Prostate gland (tissue), 2 donors: Measurements from ENCODE around the gene COPB1.

Experiments used
- POLR2A ChIP-seq: fragments of 450-650 bp; IDR thresholded peaks from one replicate; pipeline ENCODE4 v1.6.1; 2016; ENCODE audit warnings: antibody characterized with exemption, mild to moderate bottlenecking
- POLR2AphosphoS5 ChIP-seq: sonication (generic); formaldehyde crosslinking; IDR thresholded peaks from one replicate; pipeline ENCODE4 v1.6.1; 2017; ENCODE audit warnings: antibody characterized with exemption
- TF ChIP-seq, protein P1 (sequence below), 4 experiments: fragments of 200-600 bp in 2 of 4; fragments of 450-650 bp in 2 of 4; sonication (generic) in 2 of 4; IDR thresholded peaks; 1 replicate in 3 of 4; 2 replicates in 1 of 4; pipeline ENCODE4 v1.5.1; 2016 to 2019; ENCODE audit warnings: antibody characterized with exemption in 4 of 4, mild to moderate bottlenecking in 2 of 4, moderate library complexity in 2 of 4

GRCh38 chr11:14451825-14452224 lies 47.8 kb downstream of the COPB1 start:
- TF ChIP-seq, protein P1, sequence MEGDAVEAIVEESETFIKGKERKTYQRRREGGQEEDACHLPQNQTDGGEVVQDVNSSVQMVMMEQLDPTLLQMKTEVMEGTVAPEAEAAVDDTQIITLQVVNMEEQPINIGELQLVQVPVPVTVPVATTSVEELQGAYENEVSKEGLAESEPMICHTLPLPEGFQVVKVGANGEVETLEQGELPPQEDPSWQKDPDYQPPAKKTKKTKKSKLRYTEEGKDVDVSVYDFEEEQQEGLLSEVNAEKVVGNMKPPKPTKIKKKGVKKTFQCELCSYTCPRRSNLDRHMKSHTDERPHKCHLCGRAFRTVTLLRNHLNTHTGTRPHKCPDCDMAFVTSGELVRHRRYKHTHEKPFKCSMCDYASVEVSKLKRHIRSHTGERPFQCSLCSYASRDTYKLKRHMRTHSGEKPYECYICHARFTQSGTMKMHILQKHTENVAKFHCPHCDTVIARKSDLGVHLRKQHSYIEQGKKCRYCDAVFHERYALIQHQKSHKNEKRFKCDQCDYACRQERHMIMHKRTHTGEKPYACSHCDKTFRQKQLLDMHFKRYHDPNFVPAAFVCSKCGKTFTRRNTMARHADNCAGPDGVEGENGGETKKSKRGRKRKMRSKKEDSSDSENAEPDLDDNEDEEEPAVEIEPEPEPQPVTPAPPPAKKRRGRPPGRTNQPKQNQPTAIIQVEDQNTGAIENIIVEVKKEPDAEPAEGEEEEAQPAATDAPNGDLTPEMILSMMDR (IDR thresholded peaks at IDR 0.05) = no peak
- TF ChIP-seq POLR2AphosphoS5 (no peak), POLR2A (no peak)
